ENCODE data around the gene NPBWR2. TPM values are rescaled to one million over a fixed set of nuclear protein-coding genes. Genes with fewer than 3 reads are reported as not detected.

Gene NPBWR2
- total RNA-seq (2021; fragmentation: NEBNext Ultra II Directional; extraction: Animal tissue kit (Norgen Biotek cat#: 25700)) = not detected
- long read RNA-seq = 0 reads

- no peak for TF ChIP-seq CTCF (IDR thresholded peaks at IDR 0.05)
- H3K4me3 Mint-ChIP-seq = no peak within 1 kb of the TSS
- no peak for DNase-seq
- H3K36me3 Mint-ChIP-seq (ENCODE audit: low read depth) = no peaks in the 10 kb centered on the region
- peaks cover 38% of the 10 kb centered on the region for H3K27me3 Mint-ChIP-seq (ENCODE audit: insufficient read depth)
- no peak within 1 kb of the TSS for H3K27ac Mint-ChIP-seq
- no peaks in the 10 kb centered on the region for H3K4me1 Mint-ChIP-seq (ENCODE audit: low read depth)
- H3K9me3 Mint-ChIP-seq = no peaks in the 10 kb centered on the region
Observed at GRCh38 chr20:64106981-64107735, at the start of gene NPBWR2. TSS of gene NPBWR2 (minus strand) at chr20:64107565. CDS start at chr20:64106831, 734 bp downstream.

- Mint-ChIP-seq H3K36me3 (ENCODE audit: low read depth) (no peaks in the 10 kb centered on the region), H3K4me3 (no peak overlapping the region), H3K27me3 (ENCODE audit: insufficient read depth) (peaks cover 28% of the 10 kb centered on the region), H3K9me3 (no peaks in the 10 kb centered on the region), H3K27ac (no peak overlapping the region), H3K4me1 (ENCODE audit: low read depth) (peaks cover 6% of the 10 kb centered on the region; the same call in 1 of the 2 replicates)
- no peak for TF ChIP-seq CTCF (IDR thresholded peaks at IDR 0.05)
- no peak for DNase-seq
Observed at GRCh38 chr20:64156136-64156885, 48.9 kb upstream of the NPBWR2 start.

- H3K9me3 Mint-ChIP-seq = no peaks in the 10 kb centered on the region
- DNase-seq = no peak
- H3K4me1 Mint-ChIP-seq (ENCODE audit: low read depth) = peaks cover 6% of the 10 kb centered on the region; the same call in 1 of the 2 replicates
- TF ChIP-seq CTCF (IDR thresholded peaks at IDR 0.05) = no peak
- H3K27ac Mint-ChIP-seq = no peak overlapping the region
- no peaks in the 10 kb centered on the region for H3K36me3 Mint-ChIP-seq (ENCODE audit: low read depth)
- peaks cover 27% of the 10 kb centered on the region for H3K27me3 Mint-ChIP-seq (ENCODE audit: insufficient read depth)
- H3K4me3 Mint-ChIP-seq = no peak overlapping the region
Observed at GRCh38 chr20:64155258-64156135, 48.1 kb upstream of the NPBWR2 start.

GRCh38 chr20:64154590-64155257 is 47.4 kb upstream of the NPBWR2 start:
- no peak for TF ChIP-seq CTCF (IDR thresholded peaks at IDR 0.05)
- no peaks in the 10 kb centered on the region for H3K9me3 Mint-ChIP-seq
- H3K4me3 Mint-ChIP-seq = no peak overlapping the region
- H3K27me3 Mint-ChIP-seq (ENCODE audit: insufficient read depth) = peaks cover 24% of the 10 kb centered on the region
- H3K4me1 Mint-ChIP-seq (ENCODE audit: low read depth) = peaks cover 6% of the 10 kb centered on the region; the same call in 1 of the 2 replicates
- H3K27ac Mint-ChIP-seq = no peak overlapping the region
- no peaks in the 10 kb centered on the region for H3K36me3 Mint-ChIP-seq (ENCODE audit: low read depth)
- DNase-seq = no peak
